AG04450 (cell line): ENCODE measurements around the gene HLA-DMB. TPM values are rescaled to one million over a fixed set of nuclear protein-coding genes. Genes with fewer than 3 reads are reported as not detected.

Experiments
- CTCF ChIA-PET: fragments of 300-600, 350-600 bp; formaldehyde crosslinking; extraction: SDS; loops from one replicate; lab custom pipeline; 2022; ENCODE audit warnings: antibody characterized with exemption, inconsistent platforms; lab: Charles Lee
- POLR2A ChIA-PET: fragments of 350-600 bp; formaldehyde crosslinking; extraction: SDS; loops from one replicate; lab custom pipeline; 2021; ENCODE audit warnings: antibody characterized with exemption, inconsistent platforms; lab: Yijun Ruan, JAX
- DNase-seq: peaks from one replicate; pipeline ENCODE4 v3.0.0-alpha.2; 2011; ENCODE audit warnings: low read depth, low spot score
- H3K27ac ChIP-seq: one replicate; pipeline ENCODE4 v1.5.1; 2012; ENCODE audit warnings: low read depth, low read length, control low read depth
- H3K27me3 ChIP-seq: one replicate; pipeline ENCODE4 v1.6.0; 2012; ENCODE audit warnings: low read length; ENCODE audit not compliant: control insufficient read depth, insufficient read depth
- H3K4me3 ChIP-seq: 2 replicates; pipeline ENCODE4 v1.5.1; 2011; ENCODE audit warnings: mild to moderate bottlenecking, low read depth, low read length, control low read depth
- H3K9me3 ChIP-seq: 2 replicates; pipeline ENCODE4 v1.5.1; 2012; ENCODE audit warnings: low read length; ENCODE audit not compliant: control insufficient read depth, insufficient read depth
- polyA plus RNA-seq: library from polyadenylated mRNA; depleted of rRNA; stranded (reverse); fragments of >200 nt; gene quantifications from 2 replicates; pipeline ENCODE4 v1.2.3, GENCODE V29; 2011
- TF ChIP-seq, protein P1 (sequence below): IDR thresholded peaks from 2 replicates; pipeline ENCODE4 v1.5.1; 2011; ENCODE audit warnings: low read depth, low read length, control low read depth, inconsistent platforms

The HLA-DMB gene
- polyA plus RNA-seq, 1 experiment, result 0.12 TPM

DNA sequence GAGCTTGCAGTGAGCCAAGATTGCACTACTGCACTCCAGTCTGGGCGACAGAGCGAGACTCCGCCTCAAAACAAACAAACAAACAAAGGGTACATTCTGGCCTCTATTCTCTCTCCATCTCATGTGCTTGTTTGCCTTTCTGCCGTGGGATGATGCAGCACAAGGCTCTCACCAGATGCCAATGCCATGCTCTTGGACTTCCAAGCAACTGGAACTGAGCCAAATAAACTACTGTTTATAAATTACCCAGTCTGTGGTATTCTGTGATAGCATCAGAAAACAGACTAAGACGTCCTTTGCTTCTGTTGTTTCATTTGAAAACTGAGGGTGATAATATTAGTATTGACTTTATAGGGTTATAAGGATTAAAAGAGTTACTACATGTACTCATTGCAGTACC is 23.9 kb upstream of the HLA-DMB start:
- Histone ChIP-seq H3K4me3 (no peak overlapping the region), H3K27me3 (no peaks in the 10 kb centered on the region), H3K9me3 (no peaks in the 10 kb centered on the region; the same call in 1 of the 2 replicates), H3K27ac (no peak overlapping the region)
- CTCF ChIA-PET, result interaction anchor here (1.5 to 4.5 kb wide), 5 partner anchors 11 to 79 kb away, joined by 4 to 72 read pairs (median 56); partner anchors contain the start of gene HLA-DMA
- DNase-seq, result no peak
- TF ChIP-seq, protein P1, sequence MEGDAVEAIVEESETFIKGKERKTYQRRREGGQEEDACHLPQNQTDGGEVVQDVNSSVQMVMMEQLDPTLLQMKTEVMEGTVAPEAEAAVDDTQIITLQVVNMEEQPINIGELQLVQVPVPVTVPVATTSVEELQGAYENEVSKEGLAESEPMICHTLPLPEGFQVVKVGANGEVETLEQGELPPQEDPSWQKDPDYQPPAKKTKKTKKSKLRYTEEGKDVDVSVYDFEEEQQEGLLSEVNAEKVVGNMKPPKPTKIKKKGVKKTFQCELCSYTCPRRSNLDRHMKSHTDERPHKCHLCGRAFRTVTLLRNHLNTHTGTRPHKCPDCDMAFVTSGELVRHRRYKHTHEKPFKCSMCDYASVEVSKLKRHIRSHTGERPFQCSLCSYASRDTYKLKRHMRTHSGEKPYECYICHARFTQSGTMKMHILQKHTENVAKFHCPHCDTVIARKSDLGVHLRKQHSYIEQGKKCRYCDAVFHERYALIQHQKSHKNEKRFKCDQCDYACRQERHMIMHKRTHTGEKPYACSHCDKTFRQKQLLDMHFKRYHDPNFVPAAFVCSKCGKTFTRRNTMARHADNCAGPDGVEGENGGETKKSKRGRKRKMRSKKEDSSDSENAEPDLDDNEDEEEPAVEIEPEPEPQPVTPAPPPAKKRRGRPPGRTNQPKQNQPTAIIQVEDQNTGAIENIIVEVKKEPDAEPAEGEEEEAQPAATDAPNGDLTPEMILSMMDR, result no peak
- POLR2A ChIA-PET, result interaction anchor here (2.4 kb wide), 1 partner anchor 7 kb away, joined by 11 read pairs; no protein-coding TSS in a partner anchor

GRCh38 chr6:32963866-32964265 is 23.0 kb upstream of the HLA-DMB start:
- H3K9me3 ChIP-seq, result no peaks in the 10 kb centered on the region
- H3K27me3 ChIP-seq, result no peaks in the 10 kb centered on the region
- DNase-seq, result no peak
- H3K4me3 ChIP-seq, result no peak overlapping the region
- no peak overlapping the region for H3K27ac ChIP-seq
- ChIA-PET CTCF (interaction anchor here (1.0 to 4.5 kb wide), 5 partner anchors 10 to 125 kb away, joined by 4 to 57 read pairs (median 11); partner anchors contain the start of genes HLA-DMA and TAP2), POLR2A (interaction anchor here (2.4 kb wide), 1 partner anchor 8 kb away, joined by 11 read pairs; no protein-coding TSS in a partner anchor)
- TF ChIP-seq, protein P1, result no peak

GRCh38 chr6:32962213-32962826 is 21.5 kb upstream of the HLA-DMB start:
- H3K27me3 ChIP-seq, result no peaks in the 10 kb centered on the region
- H3K9me3 ChIP-seq, result no peaks in the 10 kb centered on the region
- H3K4me3 ChIP-seq, result no peak overlapping the region
- H3K27ac ChIP-seq, result no peak overlapping the region
- TF ChIP-seq, protein P1, result no peak
- POLR2A ChIA-PET, result interaction anchor here (0.6 to 2.4 kb wide), 2 partner anchors 10 kb away, joined by 3 to 11 read pairs; no protein-coding TSS in a partner anchor
- CTCF ChIA-PET, result interaction anchor here (1.0 to 4.5 kb wide), 5 partner anchors 8 to 94 kb away, joined by 4 to 57 read pairs (median 11); partner anchors contain the start of gene HLA-DMA
- DNase-seq, result no peak

DNA sequence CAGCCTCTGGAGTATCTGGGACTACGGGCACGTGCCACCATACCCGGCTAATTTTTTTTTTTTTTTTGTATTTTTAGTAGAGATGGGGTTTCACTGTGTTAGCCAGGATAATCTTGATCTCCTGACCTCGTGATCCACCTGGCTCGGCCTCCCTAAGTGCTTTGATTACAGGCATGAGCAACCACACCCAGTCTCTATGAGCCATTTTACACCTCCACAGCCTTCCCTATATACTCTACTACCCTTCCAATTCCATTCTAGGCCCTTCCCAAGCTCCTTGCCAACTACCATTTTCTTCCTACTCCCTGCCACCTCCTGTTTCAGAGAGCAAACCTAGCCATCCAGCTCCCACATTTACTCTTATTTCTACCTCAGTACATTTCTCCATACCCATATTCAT is 19.7 kb upstream of the HLA-DMB start:
- no peak overlapping the region for H3K27ac ChIP-seq
- POLR2A ChIA-PET, result no interaction called here

More for the DNA sequence above, 19.7 kb upstream of the HLA-DMB start:
- CTCF ChIA-PET, result interaction anchor here (1.1 to 4.5 kb wide), 3 partner anchors 7 to 122 kb away, joined by 3 to 57 read pairs (median 7); partner anchors contain the start of genes HLA-DMA and TAP2
- Histone ChIP-seq H3K9me3 (no peaks in the 10 kb centered on the region), H3K4me3 (no peak overlapping the region), H3K27me3 (no peaks in the 10 kb centered on the region)
- TF ChIP-seq, protein P1, result no peak
- no peak for DNase-seq
